GM18526 (cell line): Measurements from ENCODE around the gene ARHGAP8.

Experiments
- POLR2A ChIP-seq: IDR thresholded peaks from 3 replicates; pipeline ENCODE4 v1.6.1; 2011; ENCODE audit not compliant: insufficient read length; ENCODE audit errors: extremely low read depth

Gene ARHGAP8

GRCh38 chr22:44801476-44801875 lies 49.1 kb downstream of the ARHGAP8 start:
- no peak for TF ChIP-seq POLR2A

- TF ChIP-seq POLR2A: no peak
Measured at GRCh38 chr22:44802071-44802700, 49.8 kb downstream of the ARHGAP8 start.

GRCh38 chr22:44802956-44803355 lies 50.6 kb downstream of the ARHGAP8 start:
- no peak for TF ChIP-seq POLR2A

GRCh38 chr22:44804327-44804726 lies 52.0 kb downstream of the ARHGAP8 start:
- TF ChIP-seq POLR2A: no peak

GRCh38 chr22:44805711-44806110 lies 53.3 kb downstream of the ARHGAP8 start:
- TF ChIP-seq POLR2A: no peak

- TF ChIP-seq POLR2A: no peak
Measured at GRCh38 chr22:44807232-44807631, 54.9 kb downstream of the ARHGAP8 start.

- TF ChIP-seq POLR2A: no peak
Measured at GRCh38 chr22:44807915-44808690, 55.7 kb downstream of the ARHGAP8 start.

GRCh38 chr22:44809456-44809855 lies 57.1 kb downstream of the ARHGAP8 start:
- TF ChIP-seq POLR2A: no peak

GRCh38 chr22:44811141-44811540 lies 58.8 kb downstream of the ARHGAP8 start:
- no peak for TF ChIP-seq POLR2A

- TF ChIP-seq POLR2A: no peak
Measured at GRCh38 chr22:44813416-44813815, 61.0 kb downstream of the ARHGAP8 start.

GRCh38 chr22:44814266-44815098 lies 62.1 kb downstream of the ARHGAP8 start:
- no peak for TF ChIP-seq POLR2A

GRCh38 chr22:44815099-44816070 lies 63.0 kb downstream of the ARHGAP8 start:
- TF ChIP-seq POLR2A: no peak

GRCh38 chr22:44816141-44816540 lies 63.8 kb downstream of the ARHGAP8 start:
- no peak for TF ChIP-seq POLR2A

GRCh38 chr22:44818727-44819126 lies 66.4 kb downstream of the ARHGAP8 start:
- TF ChIP-seq POLR2A: no peak
